Esophagus muscularis mucosa (tissue), 4 donors: ENCODE measurements around the gene DACH1. TPM values are rescaled to one million over a fixed set of nuclear protein-coding genes. Genes with fewer than 3 reads are reported as not detected.

Experiments used
- DNase-seq: peaks from one replicate; pipeline ENCODE4 v3.0.0-alpha.2; 2017; ENCODE audit errors: extremely low spot score
- H3K27ac ChIP-seq, 4 donors: fragments of 200-600 bp; sonication (generic); replicated peaks in 1 of 4; 1 replicate in 3 of 4; 2 replicates in 1 of 4; pipeline ENCODE4 v1.5.1; 2016 to 2019; ENCODE audit warnings: mild to moderate bottlenecking in 1 of 4
- H3K27me3 ChIP-seq, 4 donors: fragments of 200-600 bp; sonication (generic); one replicate each; pipeline versions ENCODE4 v1.5.1 to v1.6.0; 2016 to 2019
- H3K36me3 ChIP-seq, 4 donors: fragments of 200-600 bp; sonication (generic); one replicate each; pipeline ENCODE4 v1.5.1; 2016 to 2019
- H3K4me1 ChIP-seq, 4 donors: fragments of 200-600 bp; sonication (generic); one replicate each; pipeline ENCODE4 v1.5.1; 2016 to 2019
- H3K4me3 ChIP-seq, 4 donors: fragments of 200-600 bp; sonication (generic); 1 replicate in 2 of 4; 2 replicates in 2 of 4; pipeline ENCODE4 v1.5.1; 2016 to 2019; ENCODE audit warnings: mild to moderate bottlenecking in 4 of 4, moderate library complexity in 1 of 4
- H3K9me3 ChIP-seq, 4 donors: fragments of 200-600 bp; sonication (generic); 1 replicate in 3 of 4; 2 replicates in 1 of 4; pipeline ENCODE4 v1.5.1; 2016 to 2019
- CTCF ChIP-seq, 3 experiments: fragments of 200-600 bp in 2 of 3; fragments of 450-650 bp in 1 of 3; sonication (generic) in 2 of 3; IDR thresholded peaks; one replicate each; pipeline ENCODE4 v1.5.1; 2017 to 2019; ENCODE audit warnings: antibody characterized with exemption in 3 of 3, mild to moderate bottlenecking in 2 of 3, moderate library complexity in 1 of 3
- EP300 ChIP-seq: sonication (generic); formaldehyde crosslinking; IDR thresholded peaks from one replicate; pipeline ENCODE4 v1.6.1; 2017; ENCODE audit warnings: antibody characterized with exemption
- POLR2A ChIP-seq: fragments of 450-650 bp; IDR thresholded peaks from one replicate; pipeline ENCODE4 v1.6.1; 2017; ENCODE audit warnings: antibody characterized with exemption, moderate library complexity, mild to moderate bottlenecking, low read depth
- POLR2AphosphoS5 ChIP-seq, 2 donors: sonication (generic); formaldehyde crosslinking; IDR thresholded peaks; one replicate each; pipeline ENCODE4 v1.6.1; 2017; ENCODE audit warnings: antibody characterized with exemption in 2 of 2
- WGBS: methylation state at CpG from one replicate; pipeline ENCODE4 v1.1.5; 2018; 5-methylcytosine and 5-hydroxymethylcytosine counted together
- intact Hi-C: fragments of 100-400 bp; cut with DNase I; formaldehyde crosslinking; loops from one replicate; pipeline ENCODE4 v1.15.1; 2023
- total RNA-seq, 4 donors: library from RNA; depleted of rRNA; stranded (reverse); fragments of >200 nt; gene quantifications; one replicate each; pipeline versions ENCODE4 v1.1.0 to v1.2.1, GENCODE V29; 2016

The DACH1 gene
- total RNA-seq, 4 donors from 2014 or later, result 1.2 to 2.0 (median 1.5) TPM

GRCh38 chr13:71536201-71536600, 330.8 kb downstream of the DACH1 start:
- H3K27me3 ChIP-seq, result no peaks in the 10 kb centered on the region
- H3K4me1 ChIP-seq, result no peaks in the 10 kb centered on the region
- H3K4me3 ChIP-seq, result no peak overlapping the region
- no peaks in the 10 kb centered on the region for H3K36me3 ChIP-seq
- 78% methylated on average over 2 of the region's 2 CpGs for WGBS
- H3K27ac ChIP-seq, result no peak overlapping the region
- DNase-seq, result no peak
- TF ChIP-seq POLR2A, result no peak
- no peaks in the 10 kb centered on the region for H3K9me3 ChIP-seq
- intact Hi-C loops, result no loop called here

- no peak for DNase-seq
- intact Hi-C loops, result no loop called here
- TF ChIP-seq POLR2A (no peak), CTCF (IDR thresholded peaks at IDR 0.05) (no peak), POLR2AphosphoS5 (IDR thresholded peaks at IDR 0.05) (no peak), EP300 (no peak)
- Histone ChIP-seq H3K9me3 (no peaks in the 10 kb centered on the region), H3K4me1 (peaks cover 0 to 5% (median 0%) of the 10 kb centered on the region in 4 donors), H3K27me3 (no peaks in the 10 kb centered on the region), H3K4me3 (no peak overlapping the region), H3K27ac (no peak overlapping the region), H3K36me3 (no peaks in the 10 kb centered on the region)
- 69% methylated on average over 16 of the region's 16 CpGs for WGBS
These were observed 342.2 kb downstream of the DACH1 start for GRCh38 chr13:71524613-71525304.

- no peaks in the 10 kb centered on the region for H3K36me3 ChIP-seq
These were observed 342.8 kb downstream of the DACH1 start for GRCh38 chr13:71524245-71524612.

GRCh38 chr13:71522941-71523526, 344.0 kb downstream of the DACH1 start:
- intact Hi-C loops, result no loop called here
- no peak for DNase-seq

More at GRCh38 chr13:71524245-71524612, 342.8 kb downstream of the DACH1 start:
- intact Hi-C loops, result no loop called here
- no peak overlapping the region for H3K4me3 ChIP-seq
- TF ChIP-seq POLR2AphosphoS5 (IDR thresholded peaks at IDR 0.05), result no peak
- TF ChIP-seq EP300, result no peak
- no peak for TF ChIP-seq POLR2A
- TF ChIP-seq CTCF (IDR thresholded peaks at IDR 0.05), result no peak
- no peak overlapping the region for H3K27ac ChIP-seq
- 86% methylated on average over 3 of the region's 3 CpGs for WGBS
- no peak for DNase-seq
- no peaks in the 10 kb centered on the region for H3K9me3 ChIP-seq
- no peaks in the 10 kb centered on the region for H3K27me3 ChIP-seq
- H3K4me1 ChIP-seq, result peaks cover 0 to 5% (median 0%) of the 10 kb centered on the region in 4 donors

More at GRCh38 chr13:71522941-71523526, 344.0 kb downstream of the DACH1 start:
- WGBS, result 67% methylated on average over 4 of the region's 4 CpGs
- Histone ChIP-seq H3K4me1 (peaks cover 0 to 5% (median 0%) of the 10 kb centered on the region in 4 donors), H3K27me3 (no peaks in the 10 kb centered on the region), H3K9me3 (no peaks in the 10 kb centered on the region), H3K27ac (no peak overlapping the region), H3K36me3 (no peaks in the 10 kb centered on the region), H3K4me3 (no peak overlapping the region)
- no peak for TF ChIP-seq EP300
- TF ChIP-seq POLR2AphosphoS5 (IDR thresholded peaks at IDR 0.05), result no peak
- TF ChIP-seq CTCF (IDR thresholded peaks at IDR 0.05), result no peak
- TF ChIP-seq POLR2A, result no peak
